A549 (cell line): ENCODE data around the gene CRYZL1. TPM values are rescaled to one million over a fixed set of nuclear protein-coding genes. Genes with fewer than 3 reads are reported as not detected.

Experiments used
- ATAC-seq, 2 experiments: fragments of 200-7000 bp in 1 of 2; fragments of >200 bp in 1 of 2; cut with Nextera tagmentation in 1 of 2; cut with Tn5 transposase in 1 of 2; 3 replicates each; pipeline versions ENCODE4 v1.8.0 to v1.9.1; 2018 to 2020; ENCODE audit warnings: mild to moderate bottlenecking in 1 of 2, moderate library complexity in 1 of 2
- CTCF ChIA-PET: fragments of 300-600 bp; sonication (Branson Sonifier 250); formaldehyde crosslinking; extraction: SDS; loops from one replicate; lab custom pipeline; 2021; ENCODE audit warnings: antibody characterized with exemption, inconsistent platforms; lab: Yijun Ruan, JAX
- POLR2A ChIA-PET: fragments of 350-600 bp; formaldehyde crosslinking; extraction: SDS; loops from one replicate; lab custom pipeline; 2021; ENCODE audit warnings: antibody characterized with exemption, inconsistent platforms; lab: Yijun Ruan, JAX
- DNase-seq, 2 experiments: peaks; one replicate each; pipeline versions ENCODE4 v3.0.0 to v3.0.0-alpha.2; 2011 to 2016; ENCODE audit warnings: low read depth in 1 of 2, low spot score in 1 of 2
- FAIRE-seq: peaks from 2 replicates; lab custom pipeline; 2011; peaks lifted over from hg19 to GRCh38; lab: Jason Lieb, UNC
- H3K27ac ChIP-seq, 2 experiments: fragments of >200 bp; sonication (Bioruptor Twin); formaldehyde crosslinking; 3 replicates each; pipeline ENCODE4 v1.5.1; 2016 to 2017
- H3K4me1 ChIP-seq: fragments of >200 bp; sonication (Bioruptor Twin); formaldehyde crosslinking; 3 replicates; pipeline ENCODE4 v1.6.1; 2016
- H3K4me2 ChIP-seq: fragments of >200 bp; sonication (Bioruptor Twin); formaldehyde crosslinking; 3 replicates; pipeline ENCODE4 v1.6.1; 2016
- H3K4me3 ChIP-seq: fragments of >200 bp; sonication (Bioruptor Twin); formaldehyde crosslinking; 3 replicates; pipeline ENCODE4 v1.5.1; 2016
- H3K9me3 ChIP-seq: fragments of >200 bp; sonication (Bioruptor Twin); formaldehyde crosslinking; 3 replicates; pipeline ENCODE4 v1.6.1; 2016
- CBX2 ChIP-seq: fragments of 200-600 bp; sonication (generic); IDR thresholded peaks from 2 replicates; pipeline ENCODE4 v1.6.1; 2016; ENCODE audit warnings: low read depth, mild to moderate bottlenecking, borderline replicate concordance
- CEBPB ChIP-seq, 2 experiments: fragments of >200 bp in 1 of 2; sonication (Bioruptor Twin) in 1 of 2; formaldehyde crosslinking in 1 of 2; IDR thresholded peaks; 2 replicates each; pipeline ENCODE4 v1.6.1; 2012 to 2016
- EHMT2 ChIP-seq: fragments of 200-600 bp; sonication (generic); IDR thresholded peaks from 2 replicates; pipeline ENCODE4 v1.6.1; 2016; ENCODE audit warnings: antibody characterized with exemption, low read depth, mild to moderate bottlenecking, moderate library complexity
- EP300 ChIP-seq, 2 experiments: fragments of >200 bp; sonication (Bioruptor Twin); formaldehyde crosslinking; IDR thresholded peaks; 2 replicates in 1 of 2; 3 replicates in 1 of 2; pipeline ENCODE4 v1.6.1; 2016 to 2017
- GATA3 ChIP-seq: IDR thresholded peaks from 2 replicates; pipeline ENCODE4 v1.6.1; 2012; ENCODE audit warnings: borderline replicate concordance
- HOXB5 ChIP-seq: fragments of 250-450 bp; sonication (Bioruptor Pico); IDR thresholded peaks from 2 replicates; pipeline ENCODE4 v1.5.0; 2020; ENCODE audit warnings: mild to moderate bottlenecking, moderate library complexity
- JUN ChIP-seq, 2 experiments: fragments of >200 bp; sonication (Bioruptor Twin); formaldehyde crosslinking; IDR thresholded peaks; 2 replicates in 1 of 2; 3 replicates in 1 of 2; pipeline ENCODE4 v1.6.1; 2016 to 2017
- KDM1A ChIP-seq: fragments of 200-600 bp; sonication (generic); IDR thresholded peaks from 2 replicates; pipeline ENCODE4 v1.6.1; 2016; ENCODE audit warnings: low read depth, mild to moderate bottlenecking
- KDM5A ChIP-seq: fragments of 200-600 bp; sonication (generic); IDR thresholded peaks from 2 replicates; pipeline ENCODE4 v1.6.1; 2016; ENCODE audit warnings: antibody characterized with exemption, mild to moderate bottlenecking
- NFE2L2 ChIP-seq: fragments of 150-350 bp; conservative IDR thresholded peaks from 2 replicates; pipeline ENCODE4 v1.6.1; 2014; ENCODE audit warnings: low read length
- NR3C1 ChIP-seq: fragments of >200 bp; sonication (Bioruptor Twin); formaldehyde crosslinking; IDR thresholded peaks from 3 replicates; pipeline ENCODE4 v1.6.1; 2017
- PHF8 ChIP-seq: fragments of 200-600 bp; sonication (generic); IDR thresholded peaks from 2 replicates; pipeline ENCODE4 v1.6.1; 2016; ENCODE audit warnings: low read depth, mild to moderate bottlenecking, antibody characterized with exemption, moderate library complexity, borderline replicate concordance
- POLR2A ChIP-seq: IDR thresholded peaks from 2 replicates; pipeline ENCODE4 v1.6.1; 2012; ENCODE audit warnings: mild to moderate bottlenecking, low read length
- POLR2AphosphoS2 ChIP-seq: conservative IDR thresholded peaks from 2 replicates; pipeline ENCODE4 v1.6.1; 2012; ENCODE audit warnings: low read length, improper control_type of control experiment, inconsistent platforms
- RARB ChIP-seq: fragments of 250-450 bp; sonication (Bioruptor Pico); IDR thresholded peaks from 2 replicates; pipeline ENCODE4 v1.8.0; 2021; ENCODE audit warnings: mild to moderate bottlenecking, moderate library complexity
- RFX5 ChIP-seq: fragments of 450-650 bp; IDR thresholded peaks from 2 replicates; pipeline ENCODE4 v1.7.1; 2014; ENCODE audit warnings: antibody characterized with exemption, mild to moderate bottlenecking, moderate library complexity
- RNF2 ChIP-seq: fragments of 200-600 bp; sonication (generic); IDR thresholded peaks from 2 replicates; pipeline ENCODE4 v1.6.1; 2016; ENCODE audit warnings: low read depth, mild to moderate bottlenecking, antibody characterized with exemption, moderate library complexity, borderline replicate concordance
- TP53 ChIP-seq: fragments of 250-450 bp; sonication (Bioruptor Pico); IDR thresholded peaks from 2 replicates; pipeline ENCODE4 v1.5.0; 2021; ENCODE audit warnings: mild to moderate bottlenecking, moderate library complexity
- ZNF302 ChIP-seq: fragments of 250-450 bp; sonication (Bioruptor Pico); IDR thresholded peaks from 2 replicates; pipeline ENCODE4 v1.9.0; 2021; ENCODE audit warnings: inconsistent platforms, mild to moderate bottlenecking, moderate library complexity
- ZSCAN20 ChIP-seq: fragments of 250-450 bp; sonication (Bioruptor Pico); IDR thresholded peaks from 2 replicates; pipeline ENCODE4 v1.8.0; 2022; ENCODE audit warnings: mild to moderate bottlenecking, moderate library complexity
- WGBS: methylation state at CpG from one replicate; pipeline ENCODE4 v1.1.6; 2017; ENCODE audit errors: missing lambda C conversion rate; 5-methylcytosine and 5-hydroxymethylcytosine counted together
- polyA minus RNA-seq: library from RNA; depleted of rRNA, polyadenylated mRNA; stranded (reverse); fragments of >200 nt; gene quantifications from 2 replicates; pipeline ENCODE4 v1.2.3, GENCODE V29; 2011; rRNA and poly(A)+ RNA removed
- polyA plus RNA-seq, 4 experiments: library from polyadenylated mRNA; depleted of rRNA in 3 of 4; stranded (reverse); fragments of >200 nt; fragmentation: RNase III in 1 of 4; extraction: RNeasy Plus Mini Kit Qiagen cat#74134 plus additional on column Dnase treatment in 1 of 4; gene quantifications; 2 replicates in 3 of 4; 3 replicates in 1 of 4; pipeline ENCODE4 v1.2.3, GENCODE V29; 2011 to 2017
- TF ChIP-seq, protein P1 (sequence below): IDR thresholded peaks from 2 replicates; pipeline ENCODE4 v1.6.1; 2012
- TF ChIP-seq, protein P2 (sequence below): IDR thresholded peaks from 2 replicates; pipeline ENCODE4 v1.6.1; 2012
- TF ChIP-seq, protein P3 (sequence below): fragments of 150-350 bp; IDR thresholded peaks from 2 replicates; pipeline ENCODE4 v1.6.1; 2014; ENCODE audit warnings: low read depth, mild to moderate bottlenecking, low read length
- TF ChIP-seq, protein P4 (sequence below): fragments of >200 bp; sonication (Bioruptor Twin); formaldehyde crosslinking; IDR thresholded peaks from 3 replicates; pipeline ENCODE4 v1.6.1; 2016

The CRYZL1 gene
- polyA plus RNA-seq (2011; rRNA removed): 34.3 and 38.9 TPM in 2 replicates
- 9.4 and 9.8 TPM in 2 replicates for polyA plus RNA-seq (2012; cell fraction: cytosol; rRNA removed)
- polyA plus RNA-seq (2012; cell fraction: nucleus; rRNA removed): 7.4 and 8.6 TPM in 2 replicates
- 15.2 to 17.4 TPM (median 15.6 TPM) in 3 replicates for polyA plus RNA-seq (2017; fragmentation: RNase III; extraction: RNeasy Plus Mini Kit Qiagen cat#74134 plus additional on column Dnase treatment)
- polyA minus RNA-seq: 14.4 and 17.5 TPM in 2 replicates

DNA sequence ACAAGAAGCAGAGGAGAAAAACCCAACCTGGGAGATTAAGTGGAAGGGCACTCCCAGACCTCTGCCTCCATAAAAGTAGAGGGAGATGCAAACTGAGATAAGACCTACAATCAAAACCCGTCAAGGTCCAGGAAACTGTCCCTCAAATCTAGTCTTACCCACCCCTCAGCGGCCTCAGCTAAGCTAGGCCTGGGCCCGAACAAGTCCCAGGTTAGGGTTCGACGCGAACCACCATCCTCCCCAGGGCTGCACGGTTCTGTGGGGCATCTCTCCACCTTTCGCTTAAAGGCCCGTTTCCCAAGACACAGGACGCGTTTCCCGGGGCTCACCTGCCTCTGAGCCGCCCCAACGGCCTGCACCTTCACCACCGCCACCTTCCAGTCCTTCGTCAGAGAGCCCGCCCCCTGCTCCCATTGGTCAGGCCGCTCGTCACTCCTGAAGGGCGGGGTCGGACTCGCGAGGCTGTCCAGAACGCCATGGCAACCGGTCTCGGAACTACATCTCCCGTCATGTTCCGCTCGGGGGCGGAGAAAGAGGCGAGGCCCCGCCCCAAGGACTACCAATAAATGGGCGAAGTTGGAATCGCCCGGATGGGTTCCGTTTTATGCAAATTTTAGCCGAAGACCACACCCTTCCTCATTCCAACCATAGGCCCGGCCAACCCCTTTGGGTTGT is at the start of gene CRYZL1:
CRYZL1 (minus strand) TSS at position 390 of the 675 bp plus-strand sequence. CDS start 10,190 bp downstream, outside the sequence.
- Histone ChIP-seq H3K4me2 (peak within 1 kb of the TSS; percentile 91), H3K4me3 (peak within 1 kb of the TSS; percentile 100), H3K27ac (peak within 1 kb of the TSS; percentile 96 to 98), H3K4me1 (peaks cover 28% of the 10 kb centered on the region), H3K9me3 (no peaks in the 10 kb centered on the region)
- ATAC-seq (peak; percentile 85 to 92), DNase-seq (peak; percentile 75 to 98), FAIRE-seq (no peak)
- ChIA-PET POLR2A (no interaction called here), CTCF (no interaction called here)
- TF ChIP-seq JUN (IDR thresholded peaks at IDR 0.05) (peak in 1 of 2 experiments; percentile 37; a peak in 1 of 5 replicates), POLR2A (peak; percentile 75), KDM5A (no peak), GATA3 (peak; percentile 25; the same call in 1 of the 2 replicates), PHF8 (peak; percentile 79)
- TF ChIP-seq, protein P1, sequence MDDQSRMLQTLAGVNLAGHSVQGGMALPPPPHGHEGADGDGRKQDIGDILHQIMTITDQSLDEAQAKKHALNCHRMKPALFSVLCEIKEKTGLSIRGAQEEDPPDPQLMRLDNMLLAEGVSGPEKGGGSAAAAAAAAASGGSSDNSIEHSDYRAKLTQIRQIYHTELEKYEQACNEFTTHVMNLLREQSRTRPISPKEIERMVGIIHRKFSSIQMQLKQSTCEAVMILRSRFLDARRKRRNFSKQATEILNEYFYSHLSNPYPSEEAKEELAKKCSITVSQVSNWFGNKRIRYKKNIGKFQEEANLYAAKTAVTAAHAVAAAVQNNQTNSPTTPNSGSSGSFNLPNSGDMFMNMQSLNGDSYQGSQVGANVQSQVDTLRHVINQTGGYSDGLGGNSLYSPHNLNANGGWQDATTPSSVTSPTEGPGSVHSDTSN: peak; percentile 90
- TF ChIP-seq, protein P2, sequence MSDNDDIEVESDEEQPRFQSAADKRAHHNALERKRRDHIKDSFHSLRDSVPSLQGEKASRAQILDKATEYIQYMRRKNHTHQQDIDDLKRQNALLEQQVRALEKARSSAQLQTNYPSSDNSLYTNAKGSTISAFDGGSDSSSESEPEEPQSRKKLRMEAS: 0 out of 2 replicates have a peak, but pooled peaks have one; percentile 10
- TF ChIP-seq, protein P3, sequence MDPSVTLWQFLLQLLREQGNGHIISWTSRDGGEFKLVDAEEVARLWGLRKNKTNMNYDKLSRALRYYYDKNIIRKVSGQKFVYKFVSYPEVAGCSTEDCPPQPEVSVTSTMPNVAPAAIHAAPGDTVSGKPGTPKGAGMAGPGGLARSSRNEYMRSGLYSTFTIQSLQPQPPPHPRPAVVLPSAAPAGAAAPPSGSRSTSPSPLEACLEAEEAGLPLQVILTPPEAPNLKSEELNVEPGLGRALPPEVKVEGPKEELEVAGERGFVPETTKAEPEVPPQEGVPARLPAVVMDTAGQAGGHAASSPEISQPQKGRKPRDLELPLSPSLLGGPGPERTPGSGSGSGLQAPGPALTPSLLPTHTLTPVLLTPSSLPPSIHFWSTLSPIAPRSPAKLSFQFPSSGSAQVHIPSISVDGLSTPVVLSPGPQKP: no peak
- WGBS: 4% methylated on average over 29 of the region's 38 CpGs

DNA sequence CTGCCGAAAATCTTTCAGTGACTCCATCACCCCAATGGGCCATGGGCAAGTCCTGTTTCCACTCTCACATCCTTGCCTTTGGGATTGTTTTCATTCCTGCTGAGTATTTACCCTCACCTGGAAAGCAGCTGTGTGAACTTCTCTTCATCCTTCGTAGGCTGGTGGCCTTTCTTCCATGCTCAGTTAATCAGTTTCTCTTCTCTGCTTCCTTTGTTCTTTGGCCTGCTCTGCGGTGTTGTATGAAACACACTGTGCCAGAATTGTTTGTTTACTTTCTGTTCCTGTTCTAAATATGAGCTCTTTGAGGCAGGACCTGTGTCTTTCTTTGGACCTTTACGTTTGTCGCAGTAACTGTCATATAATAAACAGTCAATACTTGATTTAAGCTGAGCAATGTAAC is 49.3 kb upstream of the CRYZL1 start:
- ChIA-PET POLR2A (no interaction called here), CTCF (no interaction called here)
- WGBS: 69% methylated on average over 5 of the region's 5 CpGs
- no peaks in the 10 kb centered on the region for H3K9me3 ChIP-seq
- no peak for DNase-seq
- H3K4me2 ChIP-seq: no peak overlapping the region
- TF ChIP-seq, protein P4, sequence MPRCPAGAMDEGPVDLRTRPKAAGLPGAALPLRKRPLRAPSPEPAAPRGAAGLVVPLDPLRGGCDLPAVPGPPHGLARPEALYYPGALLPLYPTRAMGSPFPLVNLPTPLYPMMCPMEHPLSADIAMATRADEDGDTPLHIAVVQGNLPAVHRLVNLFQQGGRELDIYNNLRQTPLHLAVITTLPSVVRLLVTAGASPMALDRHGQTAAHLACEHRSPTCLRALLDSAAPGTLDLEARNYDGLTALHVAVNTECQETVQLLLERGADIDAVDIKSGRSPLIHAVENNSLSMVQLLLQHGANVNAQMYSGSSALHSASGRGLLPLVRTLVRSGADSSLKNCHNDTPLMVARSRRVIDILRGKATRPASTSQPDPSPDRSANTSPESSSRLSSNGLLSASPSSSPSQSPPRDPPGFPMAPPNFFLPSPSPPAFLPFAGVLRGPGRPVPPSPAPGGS: no peak
- no peak for TF ChIP-seq ZNF302 (CRISPR knock-in tag)
- TF ChIP-seq NFE2L2: no peak
- TF ChIP-seq KDM1A: no peak
- no peak for TF ChIP-seq ZSCAN20 (CRISPR knock-in tag)
- no peak for ATAC-seq
- no peak overlapping the region for H3K27ac ChIP-seq
- H3K4me3 ChIP-seq: no peak overlapping the region
- peaks cover 17% of the 10 kb centered on the region for H3K4me1 ChIP-seq
- FAIRE-seq: no peak

DNA sequence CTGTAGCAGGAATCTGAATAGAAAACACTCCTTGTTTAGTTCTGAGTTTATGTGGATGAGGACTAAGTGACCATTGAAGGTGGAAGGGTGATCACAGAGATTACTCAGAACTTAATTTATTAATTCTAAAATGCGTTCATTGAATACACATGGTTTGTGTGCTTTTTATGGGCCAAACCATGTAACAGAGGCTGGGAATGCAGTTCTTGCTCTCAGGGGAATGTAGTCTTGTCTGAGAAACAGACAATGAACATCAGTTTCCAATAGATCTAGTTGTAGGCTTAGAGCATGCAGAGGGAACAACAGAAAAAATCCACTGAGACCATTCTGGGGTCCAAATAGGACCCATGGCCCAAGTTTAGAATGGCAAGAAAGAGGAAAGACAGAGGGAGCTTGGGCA is 46.8 kb upstream of the CRYZL1 start:
- Histone ChIP-seq H3K4me2 (no peak overlapping the region), H3K27ac (no peak overlapping the region), H3K9me3 (no peaks in the 10 kb centered on the region), H3K4me1 (peaks cover 43% of the 10 kb centered on the region), H3K4me3 (no peak overlapping the region)
- FAIRE-seq (no peak), ATAC-seq (no peak), DNase-seq (no peak)
- ChIA-PET CTCF (interaction anchor here (0.6 kb wide), 1 partner anchor 152 kb away, joined by 3 read pairs; no protein-coding TSS in a partner anchor), POLR2A (no interaction called here)
- 75% methylated on average over 1 of the region's 1 CpG for WGBS
- TF ChIP-seq PHF8: no peak
- TF ChIP-seq RFX5: no peak
- no peak for TF ChIP-seq RARB
- TF ChIP-seq, protein P3: no peak
- TF ChIP-seq NR3C1: no peak
- no peak for TF ChIP-seq POLR2AphosphoS2
- TF ChIP-seq CEBPB (IDR thresholded peaks at IDR 0.05): no peak
- no peak for TF ChIP-seq EP300 (IDR thresholded peaks at IDR 0.05)
- no peak for TF ChIP-seq KDM5A
- TF ChIP-seq, protein P2: no peak
- TF ChIP-seq TP53 (CRISPR knock-in tag): no peak
- no peak for TF ChIP-seq EHMT2
- no peak for TF ChIP-seq RNF2
- TF ChIP-seq, protein P4: no peak
- no peak for TF ChIP-seq ZNF302 (CRISPR knock-in tag)
- TF ChIP-seq CBX2: no peak
- no peak for TF ChIP-seq HOXB5 (CRISPR knock-in tag)
